Testis (tissue), 2 donors: ENCODE data around the gene ARHGEF2.

Experiments
- POLR2A ChIP-seq: fragments of 450-650 bp; IDR thresholded peaks from one replicate; pipeline ENCODE4 v1.6.1; 2017; ENCODE audit warnings: antibody characterized with exemption, mild to moderate bottlenecking, moderate library complexity
- TF ChIP-seq, protein P1 (sequence below), 3 experiments: fragments of 450-650 bp in 2 of 3; fragments of 200-600 bp in 1 of 3; sonication (generic) in 1 of 3; IDR thresholded peaks; one replicate each; pipeline ENCODE4 v1.5.1; 2016 to 2019; ENCODE audit warnings: antibody characterized with exemption in 3 of 3, mild to moderate bottlenecking in 2 of 3, moderate library complexity in 1 of 3

DNA sequence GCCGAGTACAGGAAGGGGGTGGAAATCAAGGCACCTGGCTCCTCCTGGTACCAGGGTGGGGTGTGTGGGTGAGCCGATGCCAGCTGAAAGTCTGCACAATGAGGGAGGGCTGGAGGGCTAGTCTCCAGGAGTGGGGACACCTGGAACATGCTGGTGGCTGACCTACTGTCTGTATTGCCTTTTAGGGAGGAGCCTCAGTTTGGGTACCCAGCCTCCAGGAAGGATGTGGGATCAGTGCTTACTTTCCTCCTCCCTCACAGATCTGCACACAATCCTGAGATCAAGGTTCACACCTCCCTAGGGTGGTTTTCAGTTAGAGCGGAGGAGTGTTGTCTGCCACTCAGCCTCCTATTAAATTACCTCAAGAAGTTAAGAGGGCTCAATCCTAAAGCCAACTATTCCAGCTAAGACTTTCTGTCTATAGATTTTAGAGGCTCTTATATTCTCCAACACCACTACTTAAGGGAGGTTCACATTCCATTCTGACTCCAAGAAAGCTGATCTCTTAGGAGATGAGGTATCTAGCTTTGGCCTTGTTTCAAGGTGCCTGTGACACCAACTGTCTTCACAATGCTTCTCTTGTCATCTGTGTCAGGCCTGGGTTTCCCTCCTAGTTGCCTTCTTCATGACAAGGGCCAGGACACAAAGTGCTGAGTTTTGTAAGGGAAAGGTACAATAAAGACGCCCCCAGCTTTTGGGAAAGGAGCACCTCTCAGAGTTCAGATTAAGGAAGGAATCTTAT is 26.7 kb upstream of the ARHGEF2 start:
- TF ChIP-seq, protein P1, sequence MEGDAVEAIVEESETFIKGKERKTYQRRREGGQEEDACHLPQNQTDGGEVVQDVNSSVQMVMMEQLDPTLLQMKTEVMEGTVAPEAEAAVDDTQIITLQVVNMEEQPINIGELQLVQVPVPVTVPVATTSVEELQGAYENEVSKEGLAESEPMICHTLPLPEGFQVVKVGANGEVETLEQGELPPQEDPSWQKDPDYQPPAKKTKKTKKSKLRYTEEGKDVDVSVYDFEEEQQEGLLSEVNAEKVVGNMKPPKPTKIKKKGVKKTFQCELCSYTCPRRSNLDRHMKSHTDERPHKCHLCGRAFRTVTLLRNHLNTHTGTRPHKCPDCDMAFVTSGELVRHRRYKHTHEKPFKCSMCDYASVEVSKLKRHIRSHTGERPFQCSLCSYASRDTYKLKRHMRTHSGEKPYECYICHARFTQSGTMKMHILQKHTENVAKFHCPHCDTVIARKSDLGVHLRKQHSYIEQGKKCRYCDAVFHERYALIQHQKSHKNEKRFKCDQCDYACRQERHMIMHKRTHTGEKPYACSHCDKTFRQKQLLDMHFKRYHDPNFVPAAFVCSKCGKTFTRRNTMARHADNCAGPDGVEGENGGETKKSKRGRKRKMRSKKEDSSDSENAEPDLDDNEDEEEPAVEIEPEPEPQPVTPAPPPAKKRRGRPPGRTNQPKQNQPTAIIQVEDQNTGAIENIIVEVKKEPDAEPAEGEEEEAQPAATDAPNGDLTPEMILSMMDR (IDR thresholded peaks at IDR 0.05): no peak
- no peak for TF ChIP-seq POLR2A
